Endodermal cell (in vitro differentiated cells): ENCODE data around the gene BGN. TPM values are rescaled to one million over a fixed set of nuclear protein-coding genes. Genes with fewer than 3 reads are reported as not detected.

Experiments used
- DNase-seq: peaks from one replicate; pipeline ENCODE4 v3.0.0-alpha.2; 2017
- H3K27ac ChIP-seq: 2 replicates; pipeline ENCODE4 v1.5.1; 2013; ENCODE audit warnings: mild to moderate bottlenecking, low read depth, low read length, moderate library complexity
- H3K27me3 ChIP-seq: 2 replicates; pipeline ENCODE4 v1.6.1; 2013; ENCODE audit warnings: mild to moderate bottlenecking, low read length, moderate library complexity; ENCODE audit not compliant: insufficient read depth, control insufficient read depth, poor library complexity, severe bottlenecking
- H3K36me3 ChIP-seq: 2 replicates; pipeline ENCODE4 v1.7.0; 2013; ENCODE audit warnings: mild to moderate bottlenecking, low read length, moderate library complexity; ENCODE audit not compliant: control insufficient read depth, insufficient read depth
- H3K4me1 ChIP-seq: one replicate; pipeline ENCODE4 v1.7.0; 2013; ENCODE audit warnings: low read length; ENCODE audit not compliant: control insufficient read depth, insufficient read depth
- H3K4me3 ChIP-seq: 2 replicates; pipeline ENCODE4 v1.5.1; 2013; ENCODE audit warnings: mild to moderate bottlenecking, low read length, moderate library complexity
- H3K9ac ChIP-seq: 2 replicates; pipeline ENCODE4 v1.6.1; 2013; ENCODE audit warnings: mild to moderate bottlenecking, low read length, moderate library complexity; ENCODE audit not compliant: poor library complexity, severe bottlenecking; ENCODE audit errors: extremely low read depth
- H3K9me3 ChIP-seq: 2 replicates; pipeline ENCODE4 v1.6.1; 2013; ENCODE audit warnings: mild to moderate bottlenecking, low read length, moderate library complexity; ENCODE audit not compliant: control insufficient read depth
- H3K27ac Mint-ChIP-seq: 2 replicates; pipeline ENCODE4 v1.8.0; 2020; ENCODE audit warnings: mixed read lengths
- H3K27me3 Mint-ChIP-seq: 2 replicates; pipeline ENCODE4 v1.8.0; 2021; ENCODE audit warnings: mild to moderate bottlenecking, mixed read lengths; ENCODE audit not compliant: insufficient read depth
- H3K36me3 Mint-ChIP-seq: 2 replicates; pipeline ENCODE4 v1.8.0; 2020; ENCODE audit warnings: low read depth, mixed read lengths
- H3K4me1 Mint-ChIP-seq: 2 replicates; pipeline ENCODE4 v1.8.0; 2020; ENCODE audit warnings: mixed read lengths
- H3K4me3 Mint-ChIP-seq: 2 replicates; pipeline ENCODE4 v1.8.0; 2020; ENCODE audit warnings: mild to moderate bottlenecking, moderate library complexity, mixed read lengths
- H3K9me3 Mint-ChIP-seq: 2 replicates; pipeline ENCODE4 v1.8.0; 2020; ENCODE audit warnings: mild to moderate bottlenecking, mixed read lengths
- WGBS, 2 experiments: methylation state at CpG; one replicate each; pipeline versions ENCODE4 v1.1.5 to v1.1.7; 2013; ENCODE audit warnings: missing lambda C conversion rate in 2 of 2, mixed read lengths in 1 of 2; ENCODE audit not compliant: insufficient coverage in 1 of 2, insufficient read length in 1 of 2; 5-methylcytosine and 5-hydroxymethylcytosine counted together
- total RNA-seq, 2 donors: library from RNA; stranded (reverse); fragmentation: NEBNext Ultra II Directional in 1 of 2; extraction: Animal tissue kit (Norgen Biotek cat#: 25700) in 1 of 2; gene quantifications; 2 replicates in 1 of 2; 3 replicates in 1 of 2; pipeline ENCODE4 v1.2.1, GENCODE V29; 2021
- TF ChIP-seq, protein P1 (sequence below): fragments of 200-600 bp; sonication (generic); conservative IDR thresholded peaks from 2 replicates; pipeline ENCODE4 v1.5.0; 2021; ENCODE audit warnings: antibody characterized with exemption, mild to moderate bottlenecking

Gene BGN
- total RNA-seq, 2 donors from 2014 or later: 1.2 to 1.6 TPM

GRCh38 chrX:153448556-153449367 lies 46.0 kb upstream of the BGN start:
- DNase-seq: no peak
- peaks cover 9% of the 10 kb centered on the region for H3K36me3 Mint-ChIP-seq
- Histone ChIP-seq H3K27me3 (no peaks in the 10 kb centered on the region), H3K27ac (no peak overlapping the region), H3K36me3 (no peaks in the 10 kb centered on the region), H3K9ac (no peak overlapping the region), H3K9me3 (no peaks in the 10 kb centered on the region), H3K4me1 (no peaks in the 10 kb centered on the region), H3K4me3 (no peak overlapping the region)
- TF ChIP-seq, protein P1, sequence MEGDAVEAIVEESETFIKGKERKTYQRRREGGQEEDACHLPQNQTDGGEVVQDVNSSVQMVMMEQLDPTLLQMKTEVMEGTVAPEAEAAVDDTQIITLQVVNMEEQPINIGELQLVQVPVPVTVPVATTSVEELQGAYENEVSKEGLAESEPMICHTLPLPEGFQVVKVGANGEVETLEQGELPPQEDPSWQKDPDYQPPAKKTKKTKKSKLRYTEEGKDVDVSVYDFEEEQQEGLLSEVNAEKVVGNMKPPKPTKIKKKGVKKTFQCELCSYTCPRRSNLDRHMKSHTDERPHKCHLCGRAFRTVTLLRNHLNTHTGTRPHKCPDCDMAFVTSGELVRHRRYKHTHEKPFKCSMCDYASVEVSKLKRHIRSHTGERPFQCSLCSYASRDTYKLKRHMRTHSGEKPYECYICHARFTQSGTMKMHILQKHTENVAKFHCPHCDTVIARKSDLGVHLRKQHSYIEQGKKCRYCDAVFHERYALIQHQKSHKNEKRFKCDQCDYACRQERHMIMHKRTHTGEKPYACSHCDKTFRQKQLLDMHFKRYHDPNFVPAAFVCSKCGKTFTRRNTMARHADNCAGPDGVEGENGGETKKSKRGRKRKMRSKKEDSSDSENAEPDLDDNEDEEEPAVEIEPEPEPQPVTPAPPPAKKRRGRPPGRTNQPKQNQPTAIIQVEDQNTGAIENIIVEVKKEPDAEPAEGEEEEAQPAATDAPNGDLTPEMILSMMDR: no peak
- H3K27ac Mint-ChIP-seq: no peak overlapping the region
- H3K4me3 Mint-ChIP-seq: no peak overlapping the region
- WGBS, 2 experiments: 94 to 95% methylated on average over 8 to 16 of the region's 21 CpGs
- no peaks in the 10 kb centered on the region for H3K4me1 Mint-ChIP-seq
- no peaks in the 10 kb centered on the region for H3K27me3 Mint-ChIP-seq
- peaks cover 61% of the 10 kb centered on the region for H3K9me3 Mint-ChIP-seq

DNA sequence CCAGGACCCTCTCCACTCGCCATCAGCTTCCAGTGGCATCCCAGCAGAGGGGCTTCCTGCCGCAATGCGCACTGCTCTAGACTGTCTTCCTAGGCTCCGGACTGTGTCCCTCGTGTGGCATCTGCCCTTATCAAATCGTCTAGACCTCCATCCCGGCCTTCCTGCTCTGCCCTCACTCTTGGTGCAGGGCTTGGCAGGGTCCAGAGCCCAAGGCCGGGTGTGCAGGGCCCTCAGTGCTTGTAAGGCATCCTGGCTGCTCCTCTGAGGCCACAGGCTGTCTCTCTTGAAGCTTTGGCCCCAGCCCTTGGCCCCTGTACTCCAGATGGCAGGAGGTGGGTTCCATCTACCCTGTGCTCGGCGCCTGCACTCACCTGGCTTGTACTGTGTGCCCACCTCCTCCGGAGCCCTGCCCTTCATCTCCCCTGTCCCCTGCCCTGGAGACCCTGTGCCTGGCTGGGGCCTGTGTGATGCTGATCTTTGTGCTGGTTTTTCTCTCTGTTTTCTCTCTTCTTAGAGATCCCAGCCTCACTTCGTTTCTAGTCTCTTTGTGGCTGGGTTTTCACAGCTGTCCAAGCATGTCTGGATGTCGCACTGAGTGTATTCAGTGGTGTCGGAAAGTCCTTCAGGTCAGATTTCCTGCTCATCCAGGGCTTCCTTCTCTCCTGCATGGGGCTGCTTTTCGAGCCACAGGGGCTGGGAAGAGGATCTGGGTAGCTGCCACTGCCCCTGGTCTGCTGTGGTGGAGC lies 45.2 kb upstream of the BGN start:
- H3K9ac ChIP-seq: no peak overlapping the region
- no peaks in the 10 kb centered on the region for H3K9me3 ChIP-seq
- no peaks in the 10 kb centered on the region for H3K4me1 ChIP-seq
- H3K36me3 ChIP-seq: no peaks in the 10 kb centered on the region
- H3K27ac ChIP-seq: no peak overlapping the region
- no peak overlapping the region for H3K4me3 ChIP-seq
- H3K4me1 Mint-ChIP-seq: no peaks in the 10 kb centered on the region
- H3K4me3 Mint-ChIP-seq: no peak overlapping the region
- H3K27me3 ChIP-seq: no peaks in the 10 kb centered on the region
- H3K9me3 Mint-ChIP-seq: peaks cover 63% of the 10 kb centered on the region
- no peak overlapping the region for H3K27ac Mint-ChIP-seq
- TF ChIP-seq, protein P1: no peak
- no peak for DNase-seq
- peaks cover 9% of the 10 kb centered on the region for H3K36me3 Mint-ChIP-seq
- 89 to 93% methylated on average over 5 to 15 of the region's 15 CpGs for WGBS, 2 experiments
- H3K27me3 Mint-ChIP-seq: no peaks in the 10 kb centered on the region

- TF ChIP-seq, protein P1: no peak
- Histone ChIP-seq H3K9me3 (no peaks in the 10 kb centered on the region), H3K4me3 (no peak overlapping the region), H3K4me1 (no peaks in the 10 kb centered on the region), H3K36me3 (no peaks in the 10 kb centered on the region), H3K27me3 (no peaks in the 10 kb centered on the region), H3K27ac (no peak overlapping the region), H3K9ac (no peak overlapping the region)
- no peaks in the 10 kb centered on the region for H3K27me3 Mint-ChIP-seq
- peaks cover 63% of the 10 kb centered on the region for H3K9me3 Mint-ChIP-seq
- H3K4me3 Mint-ChIP-seq: no peak overlapping the region
- no peak overlapping the region for H3K27ac Mint-ChIP-seq
- DNase-seq: no peak
- H3K36me3 Mint-ChIP-seq: peaks cover 11% of the 10 kb centered on the region
- H3K4me1 Mint-ChIP-seq: no peaks in the 10 kb centered on the region
- 80 to 95% methylated on average over 2 to 26 of the region's 26 CpGs for WGBS, 2 experiments
Measured at GRCh38 chrX:153450114-153450948, 44.4 kb upstream of the BGN start.
